CD14-positive monocyte (primary cell): ENCODE data around the gene CARD8. TPM values are rescaled to one million over a fixed set of nuclear protein-coding genes. Genes with fewer than 3 reads are reported as not detected.

Experiments used
- DNase-seq, 3 donors: peaks; one replicate each; pipeline ENCODE4 v3.0.0-alpha.2; 2011 to 2022
- H2AFZ ChIP-seq: 2 replicates; pipeline ENCODE4 v1.6.0; 2012; ENCODE audit warnings: mild to moderate bottlenecking, low read depth, low read length, inconsistent platforms; ENCODE audit not compliant: insufficient read depth, poor library complexity, severe bottlenecking
- H3K27ac ChIP-seq, 2 donors: 1 replicate in 1 of 2; 2 replicates in 1 of 2; pipeline ENCODE4 v1.5.1; 2012 to 2013; ENCODE audit warnings: low read length in 2 of 2, control low read depth in 1 of 2, inconsistent platforms in 1 of 2, low read depth in 1 of 2, mild to moderate bottlenecking in 1 of 2
- H3K27me3 ChIP-seq, 2 donors: one replicate each; pipeline versions ENCODE4 v1.6.0 to v1.6.1; 2011 to 2013; ENCODE audit warnings: low read length in 2 of 2; ENCODE audit not compliant: control insufficient read depth in 2 of 2, insufficient read depth in 2 of 2
- H3K36me3 ChIP-seq, 2 donors: replicated peaks in 1 of 2; 1 replicate in 1 of 2; 2 replicates in 1 of 2; pipeline versions ENCODE4 v1.5.1 to v1.6.1; 2012 to 2013; ENCODE audit warnings: low read length in 2 of 2, control low read depth in 1 of 2, inconsistent platforms in 1 of 2, mild to moderate bottlenecking in 1 of 2; ENCODE audit not compliant: insufficient read depth in 2 of 2, control insufficient read depth in 1 of 2
- H3K4me1 ChIP-seq, 2 donors: 1 replicate in 1 of 2; 2 replicates in 1 of 2; pipeline versions ENCODE4 v1.5.1 to v1.6.1; 2012 to 2013; ENCODE audit warnings: low read length in 2 of 2, control low read depth in 1 of 2, inconsistent platforms in 1 of 2, mild to moderate bottlenecking in 1 of 2, moderate library complexity in 1 of 2; ENCODE audit not compliant: insufficient read depth in 2 of 2, control insufficient read depth in 1 of 2
- H3K4me2 ChIP-seq: replicated peaks from 2 replicates; pipeline ENCODE3; 2012; ENCODE audit warnings: low read length, moderate library complexity, mild to moderate bottlenecking; ENCODE audit not compliant: poor library complexity, severe bottlenecking; ENCODE audit errors: extremely low read depth
- H3K4me3 ChIP-seq, 3 experiments: fragments of 200-600 bp in 1 of 3; sonication (generic) in 1 of 3; replicated peaks in 1 of 3; 1 replicate in 2 of 3; 2 replicates in 1 of 3; pipeline ENCODE4 v1.5.1; 2011 to 2013; ENCODE audit warnings: low read length in 3 of 3, mild to moderate bottlenecking in 3 of 3, control low read depth in 2 of 3, low read depth in 2 of 3, inconsistent platforms in 1 of 3, moderate library complexity in 1 of 3
- H3K79me2 ChIP-seq: 2 replicates; pipeline ENCODE4 v1.6.0; 2012; ENCODE audit warnings: mild to moderate bottlenecking, control low read depth, inconsistent platforms, low read length, moderate library complexity; ENCODE audit not compliant: insufficient read depth
- H3K9ac ChIP-seq: 2 replicates; pipeline ENCODE4 v1.6.0; 2017; ENCODE audit warnings: low read length, mild to moderate bottlenecking; ENCODE audit not compliant: insufficient read depth, poor library complexity, severe bottlenecking
- H3K9me3 ChIP-seq, 2 donors: replicated peaks in 1 of 2; 1 replicate in 1 of 2; 2 replicates in 1 of 2; pipeline versions ENCODE4 v1.5.1 to v1.6.1; 2012 to 2013; ENCODE audit warnings: low read length in 2 of 2, control low read depth in 1 of 2; ENCODE audit not compliant: control insufficient read depth in 1 of 2, insufficient read depth in 1 of 2
- H4K20me1 ChIP-seq: 2 replicates; pipeline ENCODE4 v1.6.0; 2012; ENCODE audit warnings: mild to moderate bottlenecking, low read length, control low read depth, moderate library complexity; ENCODE audit not compliant: insufficient read depth
- H3K27ac Mint-ChIP-seq, 7 donors: one replicate each; pipeline ENCODE4 v1.8.0; 2020; ENCODE audit warnings: mild to moderate bottlenecking in 7 of 7, mixed read lengths in 7 of 7, moderate library complexity in 6 of 7, inconsistent platforms in 2 of 7
- H3K27me3 Mint-ChIP-seq, 3 donors: one replicate each; pipeline ENCODE4 v1.8.0; 2021 to 2022; ENCODE audit warnings: low read depth in 3 of 3, mild to moderate bottlenecking in 3 of 3, mixed read lengths in 3 of 3, moderate library complexity in 3 of 3, inconsistent platforms in 1 of 3
- H3K36me3 Mint-ChIP-seq, 2 donors: one replicate each; pipeline ENCODE4 v1.8.0; 2020; ENCODE audit warnings: mixed read lengths in 2 of 2, inconsistent platforms in 1 of 2, mild to moderate bottlenecking in 1 of 2
- H3K4me1 Mint-ChIP-seq: one replicate; pipeline ENCODE4 v1.8.0; 2020; ENCODE audit warnings: mild to moderate bottlenecking, mixed read lengths
- H3K4me3 Mint-ChIP-seq, 2 donors: one replicate each; pipeline ENCODE4 v1.8.0; 2020; ENCODE audit warnings: mild to moderate bottlenecking in 2 of 2, mixed read lengths in 2 of 2, moderate library complexity in 1 of 2
- H3K9me3 Mint-ChIP-seq, 7 donors: one replicate each; pipeline ENCODE4 v1.8.0; 2020 to 2022; ENCODE audit warnings: mixed read lengths in 7 of 7, mild to moderate bottlenecking in 6 of 7, moderate library complexity in 6 of 7, inconsistent platforms in 2 of 7
- CTCF ChIP-seq: fragments of 200-600 bp; IDR thresholded peaks from one replicate; pipeline ENCODE4 v1.8.0; 2022; ENCODE audit warnings: antibody characterized with exemption, mild to moderate bottlenecking
- WGBS: methylation state at CpG from one replicate; pipeline ENCODE4 v1.1.5; 2013; ENCODE audit warnings: missing lambda C conversion rate; ENCODE audit not compliant: insufficient coverage; 5-methylcytosine and 5-hydroxymethylcytosine counted together
- intact Hi-C, 2 donors: fragments of 100-400 bp; cut with micrococcal nuclease; formaldehyde crosslinking; loops; one replicate each; pipeline versions ENCODE4 v1.15.0 to v1.15.1; 2023
- polyA plus RNA-seq, 3 donors: library from polyadenylated mRNA; depleted of rRNA in 1 of 3; unstranded in 2 of 3; stranded (reverse) in 1 of 3; fragments of 300-500 nt in 2 of 3; fragments of >200 nt in 1 of 3; fragmentation: Illumina TruSeq in 2 of 3; gene quantifications; 1 replicate in 2 of 3; 2 replicates in 1 of 3; pipeline ENCODE4 v1.2.3, GENCODE V29; 2012 to 2021

The CARD8 gene
- polyA plus RNA-seq, 3 donors: 76.4 to 122 (median 90.9) TPM

- WGBS: 7% methylated on average over 3 of the region's 13 CpGs
- H3K4me3 ChIP-seq: peak overlapping the region; percentile 82 to 97 (median 85)
- Mint-ChIP-seq H3K4me3 (peak overlapping the region; percentile 86 to 91), H3K27me3 (peaks cover 0 to 3% (median 0%) of the 10 kb centered on the region in 3 donors), H3K27ac (peak overlapping the region; percentile 95 to 98 (median 96)), H3K36me3 (peaks cover 17 to 22% of the 10 kb centered on the region in 2 donors), H3K4me1 (peaks cover 60% of the 10 kb centered on the region), H3K9me3 (peaks cover 0 to 8% (median 0%) of the 10 kb centered on the region in 7 donors)
- peak; percentile 90 to 94 (median 93) for DNase-seq
- H3K9ac ChIP-seq: peak overlapping the region; percentile 63
- H3K4me2 ChIP-seq: peak overlapping the region; percentile 68
- no peaks in the 10 kb centered on the region for H3K9me3 ChIP-seq
- peaks cover 15 to 16% of the 10 kb centered on the region in 2 donors for H3K36me3 ChIP-seq
- H3K27ac ChIP-seq: peak overlapping the region; percentile 93 to 94
- peak overlapping the region; percentile 68 for H2AFZ ChIP-seq
- no peak for TF ChIP-seq CTCF
- intact Hi-C loops: no loop called here
- H3K4me1 ChIP-seq: peaks cover 35 to 62% of the 10 kb centered on the region in 2 donors
- H3K79me2 ChIP-seq: peaks cover 80% of the 10 kb centered on the region
- peaks cover 4% of the 10 kb centered on the region for H4K20me1 ChIP-seq
- no peaks in the 10 kb centered on the region for H3K27me3 ChIP-seq
Observed at GRCh38 chr19:48249502-48250014, 6.2 kb downstream of the CARD8 start.

GRCh38 chr19:48248081-48248833 lies 7.5 kb downstream of the CARD8 start:
- Mint-ChIP-seq H3K27me3 (no peaks in the 10 kb centered on the region), H3K9me3 (peaks cover 0 to 8% (median 0%) of the 10 kb centered on the region in 7 donors), H3K36me3 (peaks cover 17 to 22% of the 10 kb centered on the region in 2 donors), H3K4me3 (peak overlapping the region; percentile 71 to 91), H3K4me1 (peaks cover 54% of the 10 kb centered on the region), H3K27ac (peak overlapping the region; percentile 32 to 95 (median 88))
- peak overlapping the region; percentile 93 to 94 for H3K27ac ChIP-seq
- peak overlapping the region; percentile 82 to 97 (median 85) for H3K4me3 ChIP-seq
- peaks cover 15 to 16% of the 10 kb centered on the region in 2 donors for H3K36me3 ChIP-seq
- H3K27me3 ChIP-seq: no peaks in the 10 kb centered on the region
- no peak for TF ChIP-seq CTCF
- H2AFZ ChIP-seq: peak overlapping the region; percentile 33
- H3K4me2 ChIP-seq: peak overlapping the region; percentile 68
- H3K9ac ChIP-seq: no peak overlapping the region
- H3K9me3 ChIP-seq: no peaks in the 10 kb centered on the region
- intact Hi-C loops: no loop called here
- H4K20me1 ChIP-seq: peaks cover 4% of the 10 kb centered on the region
- peaks cover 77% of the 10 kb centered on the region for H3K79me2 ChIP-seq
- no CpG with 5 or more reads among the region's 7 CpGs for WGBS
- DNase-seq: no peak
- peaks cover 36 to 69% of the 10 kb centered on the region in 2 donors for H3K4me1 ChIP-seq
